Natural killer cell (primary cell): ENCODE data around the gene NR2C2. TPM values are rescaled to one million over a fixed set of nuclear protein-coding genes. Genes with fewer than 3 reads are reported as not detected.
A peak's percentile ranks its signal among the peaks of the same experiment; 100 is the strongest.

ENCODE experiments used
- ATAC-seq, 3 donors: fragments of 150-1000 bp in 2 of 3; fragments of 200-7000 bp in 1 of 3; cut with Tn5 transposase; 1 replicate in 1 of 3; 2 replicates in 2 of 3; pipeline ENCODE4 v1.10.0; 2021; ENCODE audit warnings: mild to moderate bottlenecking in 2 of 3, moderate library complexity in 2 of 3
- DNase-seq, 2 donors: peaks; one replicate each; pipeline versions ENCODE4 v3.0.0 to v3.0.0-alpha.2; 2013 to 2021; ENCODE audit warnings: mixed read lengths in 1 of 2
- H3K27ac ChIP-seq: one replicate; pipeline ENCODE4 v1.5.1; 2013; ENCODE audit warnings: mild to moderate bottlenecking, low read length
- H3K27me3 ChIP-seq: one replicate; pipeline ENCODE4 v1.6.1; 2013; ENCODE audit warnings: low read length; ENCODE audit not compliant: control insufficient read depth, insufficient read depth
- H3K36me3 ChIP-seq: one replicate; pipeline ENCODE4 v1.6.1; 2013; ENCODE audit warnings: low read length; ENCODE audit not compliant: control insufficient read depth, insufficient read depth
- H3K4me1 ChIP-seq: one replicate; pipeline ENCODE4 v1.6.1; 2013; ENCODE audit warnings: low read length; ENCODE audit not compliant: control insufficient read depth, insufficient read depth
- H3K4me3 ChIP-seq: one replicate; pipeline ENCODE4 v1.5.1; 2013; ENCODE audit warnings: low read length
- H3K9me3 ChIP-seq: one replicate; pipeline ENCODE4 v1.6.1; 2013; ENCODE audit warnings: low read length; ENCODE audit not compliant: control insufficient read depth, insufficient read depth
- H3K27ac Mint-ChIP-seq, 2 donors: one replicate each; pipeline ENCODE4 v1.8.0; 2022; ENCODE audit warnings: mild to moderate bottlenecking in 2 of 2, mixed read lengths in 2 of 2, moderate library complexity in 1 of 2
- H3K27me3 Mint-ChIP-seq, 2 donors: one replicate each; pipeline ENCODE4 v1.8.0; 2022; ENCODE audit warnings: low read depth in 2 of 2, mixed read lengths in 2 of 2
- H3K36me3 Mint-ChIP-seq: one replicate; pipeline ENCODE4 v1.8.0; 2022; ENCODE audit warnings: mixed read lengths
- H3K4me1 Mint-ChIP-seq, 2 donors: one replicate each; pipeline ENCODE4 v1.8.0; 2022; ENCODE audit warnings: mixed read lengths in 2 of 2
- H3K4me3 Mint-ChIP-seq: one replicate; pipeline ENCODE4 v1.8.0; 2022; ENCODE audit warnings: mild to moderate bottlenecking, moderate library complexity, mixed read lengths
- H3K9me3 Mint-ChIP-seq, 2 donors: one replicate each; pipeline ENCODE4 v1.8.0; 2022; ENCODE audit warnings: mixed read lengths in 2 of 2
- WGBS: methylation state at CpG from one replicate; pipeline ENCODE4 v1.1.7; 2013; ENCODE audit warnings: missing lambda C conversion rate; ENCODE audit not compliant: insufficient coverage; 5-methylcytosine and 5-hydroxymethylcytosine counted together
- intact Hi-C: fragments of 100-400 bp; cut with micrococcal nuclease; formaldehyde crosslinking; loops from one replicate; pipeline ENCODE4 v1.14.2; 2022
- total RNA-seq, 4 donors: library from RNA; stranded (reverse); fragments of 120-200 nt in 1 of 4; gene quantifications; one replicate each; pipeline versions ENCODE4 v1.2.3 to v1.2.4, GENCODE V29; 2013 to 2022
- TF ChIP-seq, protein P1 (sequence below): fragments of 200-600 bp; IDR thresholded peaks from one replicate; pipeline ENCODE4 v1.8.0; 2022; ENCODE audit warnings: antibody characterized with exemption

NR2C2 gene
- total RNA-seq, 3 donors from 2014 or later (not counting 1 experiment from before 2014, with no cell fraction given), result 70.4 to 94.3 (median 81.6) TPM

DNA sequence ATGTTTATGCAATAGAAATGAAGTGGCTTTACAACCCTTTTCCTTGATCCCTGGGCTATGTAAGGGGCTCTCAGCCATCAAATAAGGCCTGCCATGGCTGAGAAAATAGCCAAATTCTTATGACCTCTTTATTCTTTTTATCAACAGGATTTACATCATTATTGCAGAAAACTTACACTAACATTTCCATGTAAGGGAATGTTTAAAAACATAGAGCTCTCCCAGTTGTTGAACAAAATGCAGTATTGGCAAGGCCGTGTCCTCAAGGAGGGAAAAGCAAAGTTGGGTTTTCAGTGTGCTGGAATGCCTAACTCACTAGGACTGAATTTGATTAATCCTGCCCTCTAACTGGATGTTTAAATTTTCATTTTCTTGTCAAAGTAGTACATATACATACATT lies 22.3 kb downstream of the NR2C2 start:
- Histone ChIP-seq H3K4me1 (no peaks in the 10 kb centered on the region), H3K9me3 (no peaks in the 10 kb centered on the region), H3K4me3 (no peak overlapping the region), H3K27ac (no peak overlapping the region), H3K27me3 (no peaks in the 10 kb centered on the region), H3K36me3 (peaks cover 9% of the 10 kb centered on the region)
- Mint-ChIP-seq H3K36me3 (peaks cover 8% of the 10 kb centered on the region), H3K27me3 (no peaks in the 10 kb centered on the region), H3K9me3 (no peaks in the 10 kb centered on the region), H3K4me3 (no peak overlapping the region), H3K27ac (no peak overlapping the region), H3K4me1 (peaks cover 16% of the 10 kb centered on the region in 2 donors)
- DNase-seq, result no peak
- intact Hi-C loops, result no loop called here
- 100% methylated on average over 1 of the region's 1 CpG for WGBS
- no peak for ATAC-seq
- TF ChIP-seq, protein P1, sequence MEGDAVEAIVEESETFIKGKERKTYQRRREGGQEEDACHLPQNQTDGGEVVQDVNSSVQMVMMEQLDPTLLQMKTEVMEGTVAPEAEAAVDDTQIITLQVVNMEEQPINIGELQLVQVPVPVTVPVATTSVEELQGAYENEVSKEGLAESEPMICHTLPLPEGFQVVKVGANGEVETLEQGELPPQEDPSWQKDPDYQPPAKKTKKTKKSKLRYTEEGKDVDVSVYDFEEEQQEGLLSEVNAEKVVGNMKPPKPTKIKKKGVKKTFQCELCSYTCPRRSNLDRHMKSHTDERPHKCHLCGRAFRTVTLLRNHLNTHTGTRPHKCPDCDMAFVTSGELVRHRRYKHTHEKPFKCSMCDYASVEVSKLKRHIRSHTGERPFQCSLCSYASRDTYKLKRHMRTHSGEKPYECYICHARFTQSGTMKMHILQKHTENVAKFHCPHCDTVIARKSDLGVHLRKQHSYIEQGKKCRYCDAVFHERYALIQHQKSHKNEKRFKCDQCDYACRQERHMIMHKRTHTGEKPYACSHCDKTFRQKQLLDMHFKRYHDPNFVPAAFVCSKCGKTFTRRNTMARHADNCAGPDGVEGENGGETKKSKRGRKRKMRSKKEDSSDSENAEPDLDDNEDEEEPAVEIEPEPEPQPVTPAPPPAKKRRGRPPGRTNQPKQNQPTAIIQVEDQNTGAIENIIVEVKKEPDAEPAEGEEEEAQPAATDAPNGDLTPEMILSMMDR, result no peak

DNA sequence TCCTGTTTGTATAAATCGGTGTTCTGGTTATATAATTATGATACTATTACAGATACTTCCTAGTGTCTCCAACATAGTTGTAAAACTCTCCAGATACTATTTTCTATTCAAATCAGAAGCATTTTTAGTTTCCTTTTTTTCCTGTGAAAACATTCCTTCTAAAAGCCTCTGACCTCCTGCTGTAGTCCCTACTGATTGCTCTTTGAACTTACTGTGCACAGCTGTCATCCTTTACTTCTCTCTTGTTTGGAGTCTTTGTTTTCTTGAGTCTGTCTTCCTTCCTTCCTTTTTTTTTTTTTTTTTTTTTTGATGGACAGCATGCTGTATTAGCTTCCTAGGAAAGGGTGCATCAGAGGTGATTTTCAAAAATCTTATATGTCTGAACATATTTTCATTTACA lies 28.9 kb downstream of the NR2C2 start:
- Histone ChIP-seq H3K36me3 (peaks cover 11% of the 10 kb centered on the region), H3K4me1 (no peaks in the 10 kb centered on the region), H3K27ac (no peak overlapping the region), H3K4me3 (no peak overlapping the region), H3K27me3 (no peaks in the 10 kb centered on the region), H3K9me3 (no peaks in the 10 kb centered on the region)
- no peak for DNase-seq
- intact Hi-C loops, result no loop called here
- Mint-ChIP-seq H3K4me3 (no peak overlapping the region), H3K4me1 (peaks cover 25 to 46% of the 10 kb centered on the region in 2 donors), H3K9me3 (no peaks in the 10 kb centered on the region), H3K27me3 (no peaks in the 10 kb centered on the region), H3K36me3 (no peaks in the 10 kb centered on the region), H3K27ac (peak overlapping the region; percentile 0 to 12)
- TF ChIP-seq, protein P1, result no peak
- ATAC-seq, result no peak
- WGBS, result no CpG with 5 or more reads among the region's 1 CpG

DNA sequence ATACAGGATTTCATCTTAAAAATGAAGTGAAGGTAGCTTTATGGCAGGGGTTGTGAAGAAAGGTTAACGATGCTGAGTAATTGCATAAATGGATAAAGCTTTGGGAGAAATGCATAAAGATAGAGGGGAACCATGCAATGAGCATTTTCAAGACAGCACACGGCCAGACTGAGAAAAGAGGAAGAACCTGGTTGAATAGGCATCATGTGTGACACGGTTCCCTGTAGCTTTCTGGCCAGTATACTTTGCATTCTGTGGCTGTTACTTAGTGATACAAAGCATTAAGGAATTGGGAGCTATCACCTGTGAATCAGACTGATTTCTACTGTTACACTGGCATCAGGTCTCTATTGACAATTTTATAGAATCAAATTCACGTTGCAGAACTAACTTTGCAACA lies 33.3 kb downstream of the NR2C2 start:
- no peaks in the 10 kb centered on the region for H3K27me3 ChIP-seq

More for the DNA sequence above, 33.3 kb downstream of the NR2C2 start:
- Histone ChIP-seq H3K36me3 (peaks cover 4% of the 10 kb centered on the region), H3K9me3 (no peaks in the 10 kb centered on the region), H3K27ac (no peak overlapping the region), H3K4me3 (no peak overlapping the region), H3K4me1 (no peaks in the 10 kb centered on the region)
- peaks cover 19 to 36% of the 10 kb centered on the region in 2 donors for H3K4me1 Mint-ChIP-seq
- WGBS, result 58% methylated on average over 4 of the region's 4 CpGs
- H3K27ac Mint-ChIP-seq, result peak overlapping the region; percentile 25 to 43
- no peak overlapping the region for H3K4me3 Mint-ChIP-seq
- DNase-seq (no peak), ATAC-seq (no peak)
- no peaks in the 10 kb centered on the region for H3K9me3 Mint-ChIP-seq
- H3K27me3 Mint-ChIP-seq, result no peaks in the 10 kb centered on the region
- TF ChIP-seq, protein P1, result no peak
- no peaks in the 10 kb centered on the region for H3K36me3 Mint-ChIP-seq
- intact Hi-C loops, result no loop called here
